ENCODE measurements around the gene TBC1D8.

TBC1D8 gene

DNA sequence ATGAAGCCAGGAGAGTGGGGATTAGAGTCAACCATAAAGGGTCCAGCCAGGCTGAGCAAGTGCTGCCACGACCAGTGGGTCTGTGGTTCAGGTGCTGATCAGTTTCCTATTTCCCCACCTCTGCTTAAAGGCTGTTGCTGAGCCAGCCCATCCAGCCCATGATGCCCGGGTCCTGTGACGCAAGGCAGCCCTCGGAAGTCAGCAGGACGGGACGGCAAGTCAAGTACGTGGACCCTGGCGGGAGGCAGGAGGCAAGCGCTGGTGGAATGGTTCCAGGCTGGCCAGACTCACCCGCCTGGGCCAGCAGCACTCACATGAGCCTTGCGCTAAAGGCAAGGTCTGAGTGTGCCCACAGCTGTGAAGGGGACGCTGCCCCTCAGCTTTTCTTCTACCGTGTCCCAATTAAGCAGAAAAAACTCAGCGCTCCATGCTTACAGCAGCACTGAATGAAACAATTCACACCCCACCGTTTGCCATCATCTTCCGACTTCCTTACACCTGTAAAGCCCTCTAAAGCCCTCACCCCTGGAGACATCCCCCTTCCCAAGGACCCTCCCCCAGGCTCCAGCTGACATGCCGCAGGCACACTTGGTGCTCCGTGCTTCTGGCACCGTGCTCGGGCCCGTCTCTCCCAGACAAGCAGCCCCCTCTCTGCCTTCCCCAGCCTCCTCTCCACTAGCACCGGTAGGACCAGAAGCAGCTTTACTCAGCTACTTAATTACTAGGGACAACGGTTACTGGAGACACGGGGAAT lies 160.4 kb downstream of the TBC1D8 start:
- DNase-seq (ENCODE audit: low read depth, low spot score), result no peak
- no peak overlapping the region for H3K4me3 ChIP-seq (ENCODE audit: low read length)

DNA sequence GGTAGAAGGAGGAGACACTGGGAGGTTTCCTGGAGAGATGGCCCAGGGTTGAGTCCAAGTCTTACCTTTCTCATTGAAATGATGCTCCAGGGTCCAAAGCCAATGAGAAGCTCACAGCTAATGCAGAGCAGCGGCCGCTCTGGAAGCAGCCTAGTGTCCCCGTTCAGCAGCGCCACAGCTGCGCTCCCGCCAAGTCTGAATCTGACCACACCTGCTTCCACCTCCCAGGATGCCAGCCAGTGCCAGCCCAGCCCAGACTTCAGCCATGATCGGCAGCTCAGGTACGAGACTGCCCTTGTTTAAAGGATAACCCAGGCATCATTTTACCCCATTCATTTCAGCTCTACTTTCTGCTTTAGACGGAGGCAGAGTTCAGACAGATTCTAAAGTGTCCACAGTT lies 161.0 kb downstream of the TBC1D8 start:
- no peak overlapping the region for H3K4me3 ChIP-seq (ENCODE audit: low read length)
- no peak for DNase-seq (ENCODE audit: low read depth, low spot score)

DNA sequence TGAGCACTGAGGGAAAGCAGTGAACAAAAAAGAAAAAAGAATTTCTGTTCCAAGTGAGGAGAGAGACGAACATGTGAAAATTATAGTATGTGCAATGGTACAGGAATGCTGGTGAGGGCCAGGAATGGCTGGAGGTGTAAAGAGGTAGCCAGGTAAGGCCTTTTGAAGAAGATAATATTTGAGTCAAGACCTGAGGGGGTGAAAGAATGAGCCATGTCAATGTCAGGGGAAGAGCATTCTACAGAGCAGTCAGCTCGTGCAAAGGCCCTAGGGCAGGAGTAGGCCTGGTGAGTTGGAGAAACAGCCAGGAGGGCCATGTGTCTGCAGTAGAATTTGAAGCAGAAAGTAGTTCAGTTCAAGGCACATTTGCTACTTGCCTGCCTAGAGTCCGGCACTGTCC lies 161.5 kb downstream of the TBC1D8 start:
- no peak overlapping the region for H3K4me3 ChIP-seq (ENCODE audit: low read length)
- DNase-seq (ENCODE audit: low read depth, low spot score), result no peak

DNA sequence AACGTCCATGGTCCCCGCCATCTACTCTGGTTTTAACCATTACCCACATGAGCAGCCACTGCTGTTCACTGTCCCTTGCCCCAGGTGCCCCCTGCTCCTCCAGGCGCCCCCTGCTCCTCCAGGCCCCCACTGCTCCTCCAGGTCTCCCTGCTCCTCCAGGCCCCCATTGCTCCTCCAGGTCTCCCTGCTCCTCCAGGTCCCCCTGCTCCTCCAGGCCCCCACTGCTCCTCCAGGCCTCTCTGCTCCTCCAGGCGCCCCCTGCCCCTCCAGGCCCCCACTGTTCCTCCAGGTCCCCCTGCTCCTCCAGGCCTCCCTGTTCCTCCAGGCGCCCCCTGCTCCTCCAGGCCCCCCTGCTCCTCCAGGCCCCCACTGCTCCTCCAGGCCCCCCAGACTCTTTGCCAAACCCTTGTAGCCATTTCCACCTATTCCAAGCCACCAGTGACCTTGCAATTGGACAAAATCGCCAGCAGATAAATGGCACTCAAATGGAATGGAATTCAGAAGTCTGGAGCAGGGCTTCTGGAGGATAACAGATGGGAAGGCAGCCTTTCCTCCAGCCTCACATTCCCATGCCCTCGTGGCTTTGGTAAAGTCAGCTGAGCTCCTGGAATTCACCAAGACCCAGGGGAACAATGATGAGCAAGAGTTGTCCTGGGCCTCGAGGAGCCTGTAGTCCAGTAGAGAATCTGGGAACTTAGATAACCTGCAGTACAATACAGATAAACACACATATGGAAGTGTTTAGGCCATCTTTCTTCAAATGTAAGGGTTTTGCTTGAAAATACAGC lies 162.4 kb downstream of the TBC1D8 start:
- no peak for DNase-seq (ENCODE audit: low read depth, low spot score)
- no peak overlapping the region for H3K4me3 ChIP-seq (ENCODE audit: low read length)

DNA sequence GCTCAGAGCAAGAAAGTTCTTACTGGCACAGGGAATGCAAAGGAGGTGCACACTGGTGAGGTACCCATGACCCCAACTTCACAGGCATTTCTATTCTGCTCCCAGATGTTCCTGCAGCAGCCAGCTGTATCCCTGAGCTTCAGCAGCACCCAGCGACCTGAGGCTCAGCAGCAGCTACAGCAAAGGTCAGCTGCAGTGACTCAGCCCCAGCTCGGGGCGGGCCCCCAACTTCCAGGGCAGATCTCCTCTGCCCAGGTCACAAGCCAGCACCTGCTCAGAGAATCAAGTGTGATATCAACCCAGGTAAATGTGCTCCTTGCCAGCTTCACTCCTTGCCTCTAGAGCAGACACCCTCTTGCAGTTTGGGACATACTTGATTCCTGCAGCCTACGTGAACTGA lies 163.2 kb downstream of the TBC1D8 start:
- H3K4me3 ChIP-seq (ENCODE audit: low read length), result no peak overlapping the region
- DNase-seq (ENCODE audit: low read depth, low spot score), result no peak

DNA sequence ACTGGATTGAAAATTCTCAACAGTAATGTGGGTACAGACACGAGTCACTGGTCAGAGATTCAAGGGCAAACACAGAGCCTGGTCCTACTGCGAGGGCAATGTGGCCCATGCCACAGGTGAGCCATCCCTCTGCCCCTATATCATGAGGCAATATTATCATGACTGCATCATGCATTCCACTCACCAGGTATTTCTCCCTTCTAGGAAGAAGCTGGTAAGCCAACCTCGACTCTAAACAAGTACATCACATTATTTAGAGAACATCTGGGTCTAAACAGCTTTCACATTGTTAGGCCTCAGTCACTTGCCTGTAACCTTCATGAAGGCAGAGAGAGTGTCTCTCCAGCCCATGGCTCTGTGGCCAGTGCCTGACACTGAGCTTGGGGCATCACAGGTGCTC lies 163.6 kb downstream of the TBC1D8 start:
- no peak for DNase-seq (ENCODE audit: low read depth, low spot score)
- no peak overlapping the region for H3K4me3 ChIP-seq (ENCODE audit: low read length)

DNA sequence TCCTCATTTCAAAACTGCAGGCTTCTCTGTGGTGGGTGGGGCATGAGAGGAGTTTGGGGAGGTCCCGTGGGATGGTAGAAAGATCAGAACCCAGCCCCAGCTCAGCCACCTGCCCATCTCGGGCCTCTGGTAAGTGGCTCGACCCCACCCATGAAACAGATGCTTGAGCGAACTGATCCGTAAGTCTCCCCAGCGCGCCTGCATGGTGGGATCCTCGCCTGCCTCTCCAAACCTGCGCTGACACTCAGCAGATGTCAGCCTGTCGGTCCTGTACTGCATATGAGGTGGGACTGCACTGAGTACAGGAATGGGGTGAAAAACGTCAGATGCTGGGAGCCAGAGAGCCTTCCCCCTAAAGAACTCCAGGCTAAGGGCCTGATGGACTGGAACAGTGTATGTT lies 165.0 kb downstream of the TBC1D8 start:
- no peak for DNase-seq (ENCODE audit: low read depth, low spot score)
- H3K4me3 ChIP-seq (ENCODE audit: low read length), result no peak overlapping the region

DNA sequence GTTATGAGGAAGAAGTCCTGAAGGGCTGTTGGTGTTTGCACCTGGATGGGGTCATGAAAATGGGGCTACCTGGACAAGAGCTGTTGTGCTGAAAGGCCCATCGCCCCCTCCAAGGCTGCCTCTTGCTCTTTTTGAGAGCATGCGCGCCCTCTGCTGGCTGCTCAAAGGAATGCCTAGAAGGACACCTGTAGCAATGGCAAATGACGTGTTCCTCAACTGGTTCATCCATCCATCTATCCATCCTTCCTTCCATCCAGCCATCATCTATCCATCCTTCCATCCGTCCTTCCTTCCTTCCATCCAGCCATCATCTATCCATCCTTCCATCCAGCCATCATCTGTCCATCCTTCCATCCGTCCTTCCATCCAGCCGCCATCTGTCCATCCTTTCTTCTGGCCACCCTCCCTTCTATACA lies 166.3 kb downstream of the TBC1D8 start:
- DNase-seq (ENCODE audit: low read depth, low spot score), result peak; percentile 69
- no peak overlapping the region for H3K4me3 ChIP-seq (ENCODE audit: low read length)

DNA sequence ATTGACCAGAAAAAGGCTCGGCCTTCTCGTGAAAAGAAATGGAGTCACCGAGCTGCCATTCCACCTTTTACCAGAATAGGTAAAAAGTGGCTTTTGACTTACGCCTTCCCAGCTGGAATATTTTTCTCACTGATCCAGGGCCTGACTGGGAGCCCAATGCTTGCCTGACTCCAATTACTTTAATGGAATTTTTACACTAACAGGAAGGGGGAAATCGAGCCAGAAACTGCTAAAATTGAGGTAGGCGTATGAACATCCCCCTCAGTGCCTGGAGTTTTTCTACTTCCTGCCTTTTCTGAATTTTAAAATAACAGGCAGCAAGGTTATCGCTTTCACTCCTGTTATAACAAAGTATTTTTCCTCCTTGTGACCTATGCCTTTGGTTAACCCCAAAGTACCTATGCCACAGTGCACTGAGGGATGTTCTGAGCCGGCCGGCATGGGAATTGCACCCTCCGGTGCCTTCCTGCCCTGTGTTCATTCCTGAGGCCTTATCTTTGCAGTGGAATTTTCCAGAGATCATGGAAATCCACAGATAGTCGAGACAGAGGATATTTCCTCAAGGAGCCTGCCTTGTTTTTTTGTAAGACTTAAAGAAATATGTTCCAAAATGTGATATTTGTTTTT lies 167.4 kb downstream of the TBC1D8 start:
- DNase-seq (ENCODE audit: low read depth, low spot score), result no peak
- no peak overlapping the region for H3K4me3 ChIP-seq (ENCODE audit: low read length)

DNA sequence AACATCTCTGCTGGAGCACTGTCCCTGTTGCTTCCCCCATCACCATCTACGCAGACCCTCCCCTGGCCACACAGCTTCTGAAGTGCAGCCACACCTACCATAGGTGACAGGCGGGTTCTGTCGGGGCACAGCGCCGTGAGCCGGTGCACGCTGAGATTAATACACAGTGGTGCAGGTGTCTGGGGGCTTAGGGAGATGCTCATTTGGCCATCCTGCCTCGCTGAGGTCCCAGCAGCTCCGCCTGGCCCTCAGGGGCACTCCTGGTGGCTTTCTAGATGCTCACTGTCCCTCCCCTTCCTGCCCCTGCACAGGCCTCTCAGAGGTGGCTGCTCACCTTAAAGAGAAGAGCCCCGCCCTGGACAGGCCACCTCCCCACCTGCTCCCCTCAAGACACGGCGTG lies 168.0 kb downstream of the TBC1D8 start:
- no peak for DNase-seq (ENCODE audit: low read depth, low spot score)
- H3K4me3 ChIP-seq (ENCODE audit: low read length), result no peak overlapping the region

DNA sequence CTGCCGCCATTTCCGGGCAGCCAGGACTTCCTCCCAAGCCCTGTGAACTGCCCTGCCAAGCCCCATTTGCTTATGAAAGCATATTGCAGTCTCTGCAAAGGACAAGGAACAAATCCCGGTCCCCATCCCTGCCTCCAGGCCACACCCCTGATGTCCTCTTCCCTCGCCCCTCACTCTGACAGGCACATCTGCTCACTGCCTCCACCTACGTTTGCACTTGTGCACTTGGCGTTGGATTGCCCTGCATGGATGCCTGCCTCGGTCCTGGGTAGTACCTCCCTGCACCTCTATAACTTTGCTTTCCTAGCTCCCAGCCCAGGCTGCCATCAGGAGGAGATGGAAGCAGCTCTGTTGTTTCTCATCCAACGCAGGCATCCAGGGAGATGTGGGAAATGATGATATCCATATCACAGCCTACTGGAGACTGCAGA lies 168.7 kb downstream of the TBC1D8 start:
- H3K4me3 ChIP-seq (ENCODE audit: low read length), result no peak overlapping the region
- DNase-seq (ENCODE audit: low read depth, low spot score), result no peak

DNA sequence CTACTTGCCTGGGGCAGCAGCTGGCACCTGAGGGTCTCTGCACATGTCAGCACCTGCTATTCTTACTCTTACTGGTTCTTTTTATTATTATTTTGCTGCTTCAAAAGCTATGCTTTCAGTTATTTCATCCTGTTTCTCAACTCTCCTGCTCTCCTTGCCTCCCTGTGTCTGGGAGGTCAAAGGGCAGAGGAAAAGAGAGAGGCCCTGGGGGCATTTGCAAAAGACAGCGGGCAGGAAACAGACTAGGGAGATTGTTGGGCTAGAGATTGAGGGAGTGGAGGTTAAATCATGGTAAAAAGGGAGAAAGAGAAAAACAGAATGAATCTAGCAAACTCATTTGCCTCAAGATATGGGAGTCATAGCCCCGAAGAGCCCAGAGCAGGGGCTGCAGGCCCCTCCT lies 170.2 kb downstream of the TBC1D8 start:
- H3K4me3 ChIP-seq (ENCODE audit: low read length), result no peak overlapping the region
- DNase-seq (ENCODE audit: low read depth, low spot score), result no peak

DNA sequence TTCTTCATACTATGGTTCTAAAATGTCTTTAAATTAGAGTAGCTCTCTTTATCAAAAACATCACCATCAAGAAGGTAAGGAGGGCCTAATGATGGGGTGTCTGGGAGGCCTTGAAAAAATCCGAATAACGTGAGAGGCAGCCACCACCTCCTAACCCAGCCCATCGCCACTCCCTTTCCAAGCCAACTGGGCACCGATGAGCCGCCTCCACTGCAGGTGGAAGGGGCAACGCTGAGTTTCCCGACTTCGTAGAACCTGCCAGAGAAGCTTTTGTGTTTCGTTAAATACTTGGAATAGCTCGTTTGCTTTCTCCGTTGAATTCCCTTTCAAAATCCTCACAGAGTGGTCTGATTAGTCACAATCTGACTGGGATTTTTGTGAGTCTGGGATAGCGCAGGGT lies 171.1 kb downstream of the TBC1D8 start:
- DNase-seq (ENCODE audit: low read depth, low spot score), result no peak
- no peak overlapping the region for H3K4me3 ChIP-seq (ENCODE audit: low read length)

DNA sequence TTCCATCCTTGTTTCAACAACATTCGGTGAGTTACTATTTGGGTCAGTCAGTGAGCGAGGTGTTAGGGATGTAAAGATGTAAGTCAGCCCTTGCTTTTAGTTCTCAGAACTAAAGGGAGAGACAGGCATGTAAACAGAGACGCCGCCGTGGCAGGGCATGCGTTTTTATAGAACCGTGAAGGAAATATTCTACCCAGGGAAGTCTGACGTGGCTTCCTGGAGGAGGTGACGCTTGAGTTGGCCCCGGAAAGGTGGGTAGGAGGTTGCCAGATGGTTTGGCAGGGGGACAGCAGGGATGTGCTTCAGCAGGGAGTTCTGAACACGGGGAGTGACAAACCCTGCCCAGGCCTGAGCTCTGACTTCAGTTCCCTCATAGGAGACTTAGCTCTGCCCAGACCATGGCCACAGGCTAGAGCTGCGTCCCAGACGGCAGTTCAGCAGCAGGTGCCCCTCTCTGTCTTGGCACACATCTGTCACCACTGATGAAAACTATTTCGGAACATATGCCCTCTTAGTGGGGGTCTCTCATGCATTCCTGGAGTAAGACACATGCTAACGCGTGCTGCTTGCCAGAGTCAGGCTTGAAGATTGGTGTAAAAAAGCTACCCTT lies 172.5 kb downstream of the TBC1D8 start:
- DNase-seq (ENCODE audit: low read depth, low spot score), result no peak

DNA sequence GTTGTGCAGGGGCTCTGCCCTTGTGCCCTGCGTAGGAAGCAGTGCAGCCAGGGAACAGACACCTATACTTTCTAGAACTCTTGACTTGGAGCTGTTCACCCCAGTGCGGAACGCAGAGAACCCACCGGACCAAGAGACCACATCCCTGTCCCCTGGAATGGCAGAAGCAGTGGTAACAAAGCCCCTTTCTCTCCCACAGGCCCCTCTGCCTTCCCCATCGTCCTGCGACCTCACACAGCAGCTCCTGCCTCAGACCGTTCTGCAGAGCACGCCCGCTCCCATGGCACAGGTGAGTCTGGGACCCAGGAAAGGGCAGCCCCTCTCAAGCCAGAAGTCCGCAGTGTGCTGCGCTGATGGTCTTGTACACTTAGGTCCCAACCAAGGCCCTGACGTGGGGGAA lies 173.7 kb downstream of the TBC1D8 start:
- H3K4me3 ChIP-seq (ENCODE audit: low read length), result no peak overlapping the region
- no peak for DNase-seq (ENCODE audit: low read depth, low spot score)

More for the DNA sequence above, 172.5 kb downstream of the TBC1D8 start:
- no peak overlapping the region for H3K4me3 ChIP-seq (ENCODE audit: low read length)

DNA sequence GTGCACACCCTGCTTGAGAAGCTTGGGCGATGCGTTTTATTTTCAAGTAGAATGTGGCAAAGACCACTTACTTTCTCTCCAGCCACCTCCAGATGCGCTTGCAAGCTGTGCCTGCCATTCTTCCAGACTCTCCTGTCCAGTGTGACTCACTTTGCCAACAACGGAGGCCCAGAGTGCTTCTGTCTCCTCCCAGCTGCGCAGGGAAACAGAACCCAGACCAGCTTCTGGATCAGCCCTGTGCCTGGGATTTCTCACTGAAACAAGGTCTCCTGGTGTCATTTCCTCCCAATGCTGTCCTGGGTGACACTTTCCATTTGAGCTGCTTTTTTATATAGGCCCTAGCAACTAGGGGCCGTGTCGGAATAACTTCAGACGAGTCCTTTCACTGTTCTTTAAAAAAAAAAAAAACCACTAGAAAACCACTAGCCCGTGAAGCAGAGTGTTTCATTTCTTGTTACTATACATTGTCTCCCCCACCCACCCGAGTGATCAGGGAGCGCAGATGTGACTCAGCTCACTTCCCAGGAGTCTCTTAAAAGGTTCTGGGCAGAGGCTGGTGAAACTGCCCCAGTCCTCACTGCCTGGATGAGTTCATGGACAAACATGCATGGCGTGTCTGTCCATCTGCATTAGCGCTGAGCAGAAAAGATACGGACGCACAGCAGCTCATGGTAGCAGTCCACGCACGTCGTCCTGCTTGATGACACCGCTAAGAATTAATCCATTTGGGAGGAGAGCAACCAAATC lies 174.4 kb downstream of the TBC1D8 start:
- DNase-seq (ENCODE audit: low read depth, low spot score), result peak; percentile 28
- H3K4me3 ChIP-seq (ENCODE audit: low read length), result no peak overlapping the region

DNA sequence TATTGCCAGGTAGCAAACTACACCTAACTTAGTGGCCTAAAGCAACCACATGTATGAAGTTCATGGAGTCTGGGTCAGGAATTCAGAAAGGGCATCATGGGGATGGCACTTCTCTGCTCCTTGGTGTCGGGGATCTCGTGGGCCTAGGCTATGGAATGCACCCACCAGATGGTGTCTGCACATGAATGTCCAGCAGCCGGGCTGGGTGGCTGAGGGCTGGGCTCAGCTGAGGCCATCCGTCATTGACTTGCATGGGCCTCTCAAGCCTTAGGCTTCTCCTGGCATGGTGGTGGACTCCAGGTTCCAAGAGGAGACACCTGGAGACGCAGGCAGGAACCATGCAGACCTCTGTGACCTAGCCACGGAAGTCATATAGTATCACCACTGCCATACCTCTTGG lies 175.1 kb downstream of the TBC1D8 start:
- no peak for DNase-seq (ENCODE audit: low read depth, low spot score)
- H3K4me3 ChIP-seq (ENCODE audit: low read length), result no peak overlapping the region

DNA sequence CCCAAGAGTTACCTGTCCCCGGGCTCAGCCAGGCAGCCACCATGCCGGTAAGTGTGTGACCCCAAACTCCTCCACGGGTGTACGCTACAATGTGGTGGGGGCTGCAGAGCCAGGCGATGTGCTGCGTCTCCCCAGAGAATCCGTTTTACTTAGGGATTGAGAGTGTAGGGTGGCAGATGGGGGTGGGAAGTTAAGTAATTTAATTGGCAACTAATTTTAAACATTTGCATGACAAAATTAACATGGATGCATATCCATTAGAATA lies 175.7 kb downstream of the TBC1D8 start:
- no peak for DNase-seq (ENCODE audit: low read depth, low spot score)
- no peak overlapping the region for H3K4me3 ChIP-seq (ENCODE audit: low read length)

DNA sequence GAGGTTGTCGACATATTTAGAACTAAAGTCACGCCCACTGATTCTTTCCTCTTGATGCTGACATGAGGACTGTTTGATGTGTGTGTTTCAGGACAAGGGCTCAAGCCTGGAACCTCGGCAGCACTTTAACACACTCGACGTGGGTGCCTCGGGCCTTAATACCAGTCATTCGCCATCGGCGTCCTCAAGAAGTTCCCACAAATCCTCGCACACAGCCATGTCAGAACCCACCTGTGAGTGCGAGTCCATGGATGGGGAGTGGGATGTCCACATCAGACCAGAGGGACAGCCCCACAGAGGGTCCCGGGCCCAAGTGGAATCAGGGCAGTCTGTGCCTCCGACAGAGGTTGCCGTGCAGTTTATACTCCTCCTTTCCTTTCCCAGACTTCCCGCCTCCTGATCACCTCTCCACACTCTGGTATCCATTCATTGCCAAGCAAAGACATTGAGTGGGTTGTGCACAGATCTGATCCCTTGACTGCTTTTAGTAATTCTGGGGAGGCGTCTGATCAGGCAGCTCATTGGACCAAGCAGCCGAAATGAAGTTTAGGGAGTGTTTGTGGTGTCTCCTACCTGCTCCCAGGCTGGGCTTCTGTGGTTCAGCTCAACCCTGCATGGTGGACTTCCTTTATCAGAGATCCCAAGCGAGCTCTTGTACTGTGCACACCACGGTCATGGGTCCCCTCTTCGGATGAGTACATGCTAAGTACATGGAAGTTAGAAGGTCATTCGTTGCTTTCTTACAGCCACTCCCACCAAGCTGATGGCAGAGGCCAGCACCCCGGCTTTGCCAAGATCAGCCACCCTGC lies 176.3 kb downstream of the TBC1D8 start:
- no peak overlapping the region for H3K4me3 ChIP-seq (ENCODE audit: low read length)
- no peak for DNase-seq (ENCODE audit: low read depth, low spot score)

Measured in Jurkat, Clone E6-1 (cell line).